HG02623 (cell line): ENCODE results near the gene CYYR1.

Source experiments
- ATAC-seq: cut with Tn5 transposase; IDR thresholded peaks from one replicate; pipeline ENCODE4 v1.9.1; 2021; ENCODE audit warnings: moderate library complexity; ENCODE audit not compliant: unreplicated experiment

CYYR1 gene

GRCh38 chr21:26572702-26573381 lies at the start of gene CYYR1:
Gene CYYR1, minus strand, starts transcription at chr21:26573286. Its CDS starts 346 bp downstream, at chr21:26572940.
- ATAC-seq, result no peak

- no peak for ATAC-seq
Observed at GRCh38 chr21:26617176-26617575, 44.1 kb upstream of the CYYR1 start.

GRCh38 chr21:26614251-26614650 lies 41.2 kb upstream of the CYYR1 start:
- ATAC-seq, result no peak

- ATAC-seq, result no peak
Observed at GRCh38 chr21:26599261-26599660, 26.2 kb upstream of the CYYR1 start.

- ATAC-seq, result no peak
Observed at GRCh38 chr21:26597981-26598380, 24.9 kb upstream of the CYYR1 start.

GRCh38 chr21:26597031-26597430 lies 23.9 kb upstream of the CYYR1 start:
- no peak for ATAC-seq

- no peak for ATAC-seq
Observed at GRCh38 chr21:26595971-26596370, 22.9 kb upstream of the CYYR1 start.

- ATAC-seq, result no peak
Observed at GRCh38 chr21:26593800-26594199, 20.7 kb upstream of the CYYR1 start.

- no peak for ATAC-seq
Observed at GRCh38 chr21:26591543-26591942, 18.5 kb upstream of the CYYR1 start.

GRCh38 chr21:26588446-26588845 lies 15.4 kb upstream of the CYYR1 start:
- ATAC-seq, result no peak

- no peak for ATAC-seq
Observed at GRCh38 chr21:26587736-26588201, 14.7 kb upstream of the CYYR1 start.

GRCh38 chr21:26583769-26584168 lies 10.7 kb upstream of the CYYR1 start:
- no peak for ATAC-seq

- no peak for ATAC-seq
Observed at GRCh38 chr21:26581818-26582217, 8.7 kb upstream of the CYYR1 start.

- ATAC-seq, result no peak
Observed at GRCh38 chr21:26572076-26572701, 897 bp downstream of the CYYR1 start.

- no peak for ATAC-seq
Observed at GRCh38 chr21:26570203-26570602, 2.9 kb downstream of the CYYR1 start.

- no peak for ATAC-seq
Observed at GRCh38 chr21:26565546-26565945, 7.5 kb downstream of the CYYR1 start.

- ATAC-seq, result no peak
Observed at GRCh38 chr21:26565111-26565510, 8.0 kb downstream of the CYYR1 start.

- no peak for ATAC-seq
Observed at GRCh38 chr21:26563856-26564503, 9.1 kb downstream of the CYYR1 start.

GRCh38 chr21:26560612-26561011 lies 12.5 kb downstream of the CYYR1 start:
- no peak for ATAC-seq

GRCh38 chr21:26559099-26559498 lies 14.0 kb downstream of the CYYR1 start:
- ATAC-seq, result no peak

GRCh38 chr21:26557106-26557505 lies 16.0 kb downstream of the CYYR1 start:
- ATAC-seq, result no peak

GRCh38 chr21:26555540-26556146 lies 17.4 kb downstream of the CYYR1 start:
- ATAC-seq, result no peak
